Measurements from ENCODE around the gene DUSP11. TPM values are rescaled to one million over a fixed set of nuclear protein-coding genes. Genes with fewer than 3 reads are reported as not detected.

DUSP11 gene
- total RNA-seq, 1 donor from 2014 or later = 36.3 TPM

DNA sequence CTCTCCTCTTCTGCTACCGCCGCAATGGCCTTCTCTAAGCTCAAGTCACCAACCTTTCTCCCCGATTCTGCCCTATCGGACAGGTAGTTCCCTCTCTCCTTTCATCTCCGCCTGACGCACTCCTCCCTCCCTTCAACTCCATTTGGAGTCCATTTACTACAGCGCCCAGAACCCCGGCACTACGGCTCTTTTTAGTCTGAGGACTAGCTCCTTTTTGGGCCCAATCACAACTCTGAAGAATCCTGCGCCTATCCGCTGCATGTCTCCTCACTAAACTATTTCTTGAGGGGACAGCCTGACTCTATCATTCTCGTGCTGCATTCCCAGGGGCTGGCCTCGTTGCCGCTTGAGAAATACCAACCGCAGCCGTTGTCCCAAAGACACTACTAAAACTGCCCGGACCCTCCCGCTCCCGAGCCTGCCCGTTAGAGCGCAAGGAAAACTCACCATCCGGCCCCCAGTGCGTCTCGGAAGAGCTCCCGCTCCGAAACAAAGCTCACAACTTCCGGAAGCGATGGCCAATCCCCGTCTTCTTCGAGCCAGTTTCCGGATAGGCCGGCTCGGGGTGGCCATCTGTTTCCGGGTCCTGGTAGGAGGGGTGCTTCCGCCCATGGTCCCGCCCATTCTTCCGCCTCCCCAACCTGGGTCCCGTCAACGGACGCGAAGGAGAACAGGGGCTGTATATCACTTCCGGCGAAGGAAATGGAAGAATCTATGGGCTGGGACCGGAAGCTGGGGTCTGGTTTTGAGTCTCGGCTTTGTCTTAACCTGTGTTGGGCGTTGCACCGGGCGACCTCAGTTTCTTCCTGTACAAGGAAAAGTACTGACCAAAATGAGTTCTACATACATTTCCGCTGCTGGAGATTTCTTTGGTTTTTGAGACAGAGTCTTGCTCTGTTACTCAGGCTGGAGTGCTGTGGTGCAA, 42.8 kb downstream of the DUSP11 start, which contains the start of gene TPRKB:
TSS of gene TPRKB (minus strand) at position 491 of the 925 bp plus-strand sequence. CDS start 2,776 bp downstream, outside the sequence.
- peak in 1 of 2 donors; percentile 92 for DNase-seq (ENCODE audit: extremely low spot score in 2 of 2)
- no peaks in the 10 kb centered on the region for H3K9me3 ChIP-seq
- H3K27ac ChIP-seq = peak within 1 kb of the TSS; percentile 54
- peaks cover 0 to 20% of the 10 kb centered on the region in 2 donors for H3K36me3 ChIP-seq
- intact Hi-C loops (cut with DNase I) = loop anchor here (10.0 kb wide), 1 partner anchor 748 kb away; the partner anchor contains the start of genes CCDC142 and TTC31
- TF ChIP-seq POLR2AphosphoS5 (IDR thresholded peaks at IDR 0.05; ENCODE audit: insufficient read depth in 1 of 2, low read depth in 1 of 2) = peak; percentile 94 to 97
- TF ChIP-seq, protein P1, sequence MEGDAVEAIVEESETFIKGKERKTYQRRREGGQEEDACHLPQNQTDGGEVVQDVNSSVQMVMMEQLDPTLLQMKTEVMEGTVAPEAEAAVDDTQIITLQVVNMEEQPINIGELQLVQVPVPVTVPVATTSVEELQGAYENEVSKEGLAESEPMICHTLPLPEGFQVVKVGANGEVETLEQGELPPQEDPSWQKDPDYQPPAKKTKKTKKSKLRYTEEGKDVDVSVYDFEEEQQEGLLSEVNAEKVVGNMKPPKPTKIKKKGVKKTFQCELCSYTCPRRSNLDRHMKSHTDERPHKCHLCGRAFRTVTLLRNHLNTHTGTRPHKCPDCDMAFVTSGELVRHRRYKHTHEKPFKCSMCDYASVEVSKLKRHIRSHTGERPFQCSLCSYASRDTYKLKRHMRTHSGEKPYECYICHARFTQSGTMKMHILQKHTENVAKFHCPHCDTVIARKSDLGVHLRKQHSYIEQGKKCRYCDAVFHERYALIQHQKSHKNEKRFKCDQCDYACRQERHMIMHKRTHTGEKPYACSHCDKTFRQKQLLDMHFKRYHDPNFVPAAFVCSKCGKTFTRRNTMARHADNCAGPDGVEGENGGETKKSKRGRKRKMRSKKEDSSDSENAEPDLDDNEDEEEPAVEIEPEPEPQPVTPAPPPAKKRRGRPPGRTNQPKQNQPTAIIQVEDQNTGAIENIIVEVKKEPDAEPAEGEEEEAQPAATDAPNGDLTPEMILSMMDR (IDR thresholded peaks at IDR 0.05) = no peak
- peak in 1 of 2 donors; percentile 31 for TF ChIP-seq POLR2A (IDR thresholded peaks at IDR 0.05)
- peak within 1 kb of the TSS; percentile 78 to 86 for H3K4me3 ChIP-seq
- H3K4me1 ChIP-seq = peaks cover 17% of the 10 kb centered on the region
- no peaks in the 10 kb centered on the region for H3K27me3 ChIP-seq

DNA sequence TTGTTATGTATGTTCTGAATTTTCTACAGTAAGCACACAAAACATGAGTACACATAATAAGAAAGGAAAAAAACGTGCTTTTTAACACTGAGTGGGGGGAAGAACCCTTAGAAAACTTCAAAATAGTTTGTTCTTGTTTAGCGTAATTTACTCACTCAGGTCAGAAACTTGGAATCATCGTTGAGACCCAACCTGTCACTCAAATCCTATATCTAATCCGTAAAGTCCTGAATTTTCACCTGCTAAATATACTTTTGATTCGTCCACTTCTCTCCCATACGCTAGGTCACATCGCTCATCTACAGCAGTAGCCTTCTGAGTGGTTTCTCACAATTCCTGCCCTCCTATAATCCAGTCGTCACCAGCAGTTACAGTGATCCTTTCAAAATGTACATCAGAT, 43.5 kb downstream of the DUSP11 start:
- Histone ChIP-seq H3K4me1 (peaks cover 17% of the 10 kb centered on the region), H3K36me3 (peaks cover 0 to 28% of the 10 kb centered on the region in 2 donors), H3K4me3 (peak overlapping the region; percentile 78 to 86), H3K27ac (peak overlapping the region; percentile 54), H3K27me3 (no peaks in the 10 kb centered on the region), H3K9me3 (no peaks in the 10 kb centered on the region)
- no peak for DNase-seq (ENCODE audit: extremely low spot score in 2 of 2)
- no peak for TF ChIP-seq POLR2AphosphoS5 (IDR thresholded peaks at IDR 0.05; ENCODE audit: insufficient read depth in 1 of 2, low read depth in 1 of 2)
- TF ChIP-seq POLR2A (IDR thresholded peaks at IDR 0.05) = no peak
- TF ChIP-seq, protein P1 (IDR thresholded peaks at IDR 0.05) = no peak
- intact Hi-C loops (cut with DNase I) = loop anchor here (10.0 kb wide), 1 partner anchor 748 kb away; the partner anchor contains the start of genes CCDC142 and TTC31

DNA sequence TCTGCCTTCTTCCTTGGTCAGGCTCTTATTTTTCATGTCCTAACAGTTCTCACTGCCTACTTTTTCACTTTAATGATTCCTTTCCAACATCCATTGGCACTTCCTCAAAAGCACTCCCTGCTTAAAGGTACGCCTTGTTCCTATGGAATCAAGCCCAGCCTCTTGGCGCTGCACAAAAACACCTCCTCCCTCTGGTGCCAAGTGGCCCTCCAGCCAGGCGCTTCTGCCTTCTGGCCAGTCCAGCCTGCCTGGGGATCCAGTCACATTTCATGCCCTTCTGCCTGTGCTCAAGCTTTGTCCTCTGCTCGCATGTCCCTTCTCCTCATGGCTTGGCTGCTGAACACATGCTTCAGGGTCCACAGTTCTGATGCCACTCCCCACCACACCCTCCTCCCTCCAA, 49.1 kb downstream of the DUSP11 start:
- intact Hi-C loops (cut with DNase I) = loop anchor here (10.0 kb wide), 1 partner anchor 754 kb away; the partner anchor contains the start of genes CCDC142 and TTC31
- Histone ChIP-seq H3K27ac (peak overlapping the region; percentile 51), H3K9me3 (no peaks in the 10 kb centered on the region), H3K36me3 (peaks cover 0 to 40% of the 10 kb centered on the region in 2 donors), H3K4me1 (peaks cover 3% of the 10 kb centered on the region), H3K4me3 (no peak overlapping the region), H3K27me3 (no peaks in the 10 kb centered on the region)
- DNase-seq (ENCODE audit: extremely low spot score in 2 of 2) = no peak
- TF ChIP-seq, protein P1 (IDR thresholded peaks at IDR 0.05) = no peak
- TF ChIP-seq POLR2AphosphoS5 (IDR thresholded peaks at IDR 0.05; ENCODE audit: insufficient read depth in 1 of 2, low read depth in 1 of 2) = peak; percentile 12 to 75
- TF ChIP-seq POLR2A (IDR thresholded peaks at IDR 0.05) = no peak

DNA sequence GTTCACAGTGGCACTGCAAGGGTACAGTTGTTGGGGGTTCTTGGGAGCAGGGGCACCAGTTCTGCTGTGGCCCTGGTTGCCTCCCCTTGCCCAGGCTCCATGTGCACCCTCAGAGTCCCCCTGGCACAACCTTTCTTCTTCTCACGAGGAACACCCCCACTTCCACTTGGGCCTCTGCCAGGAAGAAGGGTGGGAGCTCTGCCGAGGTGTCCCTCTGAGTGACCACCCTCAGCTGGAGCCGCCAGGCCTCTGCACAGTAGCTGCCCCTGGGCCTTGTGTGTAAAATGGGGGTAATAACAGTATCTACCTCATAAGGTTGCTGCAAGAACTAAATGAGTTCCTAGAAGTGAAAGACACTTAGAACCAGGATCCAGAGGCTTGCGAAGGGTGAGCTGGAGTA, 51.2 kb downstream of the DUSP11 start:
- no peak for DNase-seq (ENCODE audit: extremely low spot score in 2 of 2)
- Histone ChIP-seq H3K27me3 (no peaks in the 10 kb centered on the region), H3K4me3 (no peak overlapping the region), H3K9me3 (no peaks in the 10 kb centered on the region), H3K27ac (no peak overlapping the region), H3K4me1 (no peaks in the 10 kb centered on the region), H3K36me3 (peaks cover 0 to 34% of the 10 kb centered on the region in 2 donors)
- intact Hi-C loops (cut with DNase I) = no loop called here
- TF ChIP-seq POLR2A (IDR thresholded peaks at IDR 0.05) (no peak), POLR2AphosphoS5 (IDR thresholded peaks at IDR 0.05; ENCODE audit: insufficient read depth in 1 of 2, low read depth in 1 of 2) (no peak)
- TF ChIP-seq, protein P1 (IDR thresholded peaks at IDR 0.05) = no peak
